GM12891 (cell line): Measurements from ENCODE around the gene SDR9C7.

ENCODE experiments used
- PAX5 ChIP-seq: IDR thresholded peaks from 2 replicates; pipeline ENCODE4 v1.6.1; 2011; ENCODE audit warnings: low read length, moderate library complexity, mild to moderate bottlenecking; ENCODE audit not compliant: insufficient read depth, severe bottlenecking
- POLR2A ChIP-seq: IDR thresholded peaks from 2 replicates; pipeline ENCODE4 v1.6.1; 2011; ENCODE audit warnings: low read depth, low read length, control low read depth
- POLR2AphosphoS5 ChIP-seq: IDR thresholded peaks from 2 replicates; pipeline ENCODE4 v1.6.1; 2011; ENCODE audit warnings: low read depth, low read length, control low read depth
- TAF1 ChIP-seq: IDR thresholded peaks from 2 replicates; pipeline ENCODE4 v1.6.1; 2011; ENCODE audit warnings: low read depth, low read length, control low read depth

DNA sequence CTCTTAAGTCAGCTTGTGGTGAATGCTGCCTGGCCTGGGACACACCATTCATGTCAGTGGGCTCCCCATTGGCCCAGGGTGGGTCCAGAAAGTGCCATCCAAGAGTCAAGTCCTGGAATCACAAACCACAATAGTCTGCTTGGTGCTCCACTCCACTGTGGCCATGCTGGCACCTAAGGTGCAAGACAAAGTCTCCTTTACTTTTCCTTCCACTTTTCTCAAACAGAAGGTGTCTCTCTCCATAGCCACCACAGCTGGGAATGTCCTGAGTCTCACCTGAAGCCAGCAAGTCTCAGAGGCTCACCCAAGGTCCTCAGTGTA, 14.2 kb upstream of the SDR9C7 start:
- TF ChIP-seq POLR2A (no peak), PAX5 (no peak), POLR2AphosphoS5 (no peak), TAF1 (no peak)
